HG03575 (cell line): ENCODE data around the gene SPATS2.
"Not testable (repeated sequence)": the region's sequence is repeated elsewhere in the genome, so short reads cannot be mapped to it uniquely, and the experiment has no call there.

Source experiments
- ATAC-seq: cut with Tn5 transposase; IDR thresholded peaks from one replicate; pipeline ENCODE4 v1.9.1; 2021; ENCODE audit not compliant: unreplicated experiment, insufficient number of reproducible peaks, low FRiP score; ENCODE audit errors: extremely low read depth

Gene SPATS2

DNA sequence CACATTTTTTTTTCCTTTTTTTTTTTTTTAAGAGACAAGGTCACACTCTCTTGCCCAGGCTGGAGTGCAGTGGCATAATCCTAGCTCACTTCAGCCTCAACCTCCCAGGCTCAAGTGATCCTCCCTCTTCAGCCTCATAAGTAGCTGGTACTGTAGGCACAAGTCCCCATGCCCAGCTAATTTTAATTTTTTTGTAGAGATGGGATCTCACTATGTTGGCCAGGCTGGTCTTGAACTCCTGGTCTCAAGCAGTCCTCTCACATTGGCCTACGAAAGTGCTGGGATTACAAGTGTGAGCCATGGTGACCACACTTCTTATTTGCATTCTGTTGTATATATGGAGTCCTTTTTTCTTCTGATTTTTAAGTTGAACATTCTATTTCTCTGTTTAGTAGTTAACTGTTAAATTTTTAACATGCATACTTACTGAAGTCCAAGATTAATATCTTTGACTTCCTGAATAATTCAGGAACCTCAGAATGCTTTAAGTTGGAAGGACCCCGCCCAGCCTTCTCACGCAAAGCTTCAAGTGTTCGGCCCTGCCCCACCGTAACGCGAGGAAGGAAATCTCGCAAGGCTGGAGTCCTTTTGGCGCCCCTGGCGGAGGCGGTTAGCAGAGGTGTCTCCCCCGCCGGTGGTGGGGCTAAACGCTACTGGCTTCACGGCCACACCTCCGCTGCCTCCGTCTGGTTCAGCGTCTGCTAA lies 21.6 kb downstream of the SPATS2 start:
- no peak for ATAC-seq

- ATAC-seq = no peak
Observed at GRCh38 chr12:49389387-49389703, 22.1 kb downstream of the SPATS2 start.

DNA sequence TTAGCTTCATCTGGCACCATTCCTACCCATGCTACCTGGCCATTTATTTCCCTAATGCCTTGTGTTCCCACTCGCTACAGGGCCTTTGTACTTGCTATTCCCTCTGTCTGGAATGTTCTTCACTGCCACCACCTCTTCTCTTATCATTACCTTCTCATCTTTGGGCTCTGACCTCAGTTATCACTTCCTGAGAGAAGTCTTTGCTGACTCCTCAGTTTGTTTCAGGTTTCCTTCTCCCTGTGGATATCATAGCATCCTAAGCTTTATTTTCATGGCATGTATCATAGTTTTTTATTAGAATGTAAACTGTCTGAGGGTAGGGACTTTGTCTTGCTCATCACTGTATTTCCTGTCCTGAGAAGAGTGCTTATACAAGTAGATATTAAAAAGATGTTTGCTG lies 29.7 kb downstream of the SPATS2 start:
- ATAC-seq = no peak

- ATAC-seq = no peak
Observed at GRCh38 chr12:49400304-49400703, 33.0 kb downstream of the SPATS2 start.

GRCh38 chr12:49403971-49404450 lies 36.7 kb downstream of the SPATS2 start:
- ATAC-seq = no peak

DNA sequence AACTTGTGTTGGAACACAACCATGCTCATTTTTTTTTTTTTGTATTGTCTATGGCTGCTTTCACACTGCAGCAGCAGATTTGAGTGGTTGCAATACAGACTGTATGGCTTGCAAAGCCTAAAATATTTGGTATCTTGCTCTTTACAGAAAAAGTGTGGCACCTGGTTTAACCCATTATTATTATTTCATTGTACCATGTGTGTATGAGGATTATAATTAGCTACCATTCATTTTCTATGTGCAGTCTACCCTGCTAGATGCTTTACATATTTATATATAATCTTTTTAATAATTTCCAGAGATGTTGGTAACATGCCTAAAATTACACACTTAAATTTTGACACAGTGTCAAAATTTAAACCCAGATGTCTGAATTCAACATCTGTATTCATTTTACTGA lies 37.7 kb downstream of the SPATS2 start:
- no peak for ATAC-seq

GRCh38 chr12:49410818-49411217 lies 43.6 kb downstream of the SPATS2 start:
- no peak for ATAC-seq

GRCh38 chr12:49413010-49413409 lies 45.7 kb downstream of the SPATS2 start:
- no peak for ATAC-seq

- no peak for ATAC-seq
Observed at GRCh38 chr12:49413796-49414195, 46.5 kb downstream of the SPATS2 start.

GRCh38 chr12:49414364-49414763 lies 47.1 kb downstream of the SPATS2 start:
- ATAC-seq = no peak

DNA sequence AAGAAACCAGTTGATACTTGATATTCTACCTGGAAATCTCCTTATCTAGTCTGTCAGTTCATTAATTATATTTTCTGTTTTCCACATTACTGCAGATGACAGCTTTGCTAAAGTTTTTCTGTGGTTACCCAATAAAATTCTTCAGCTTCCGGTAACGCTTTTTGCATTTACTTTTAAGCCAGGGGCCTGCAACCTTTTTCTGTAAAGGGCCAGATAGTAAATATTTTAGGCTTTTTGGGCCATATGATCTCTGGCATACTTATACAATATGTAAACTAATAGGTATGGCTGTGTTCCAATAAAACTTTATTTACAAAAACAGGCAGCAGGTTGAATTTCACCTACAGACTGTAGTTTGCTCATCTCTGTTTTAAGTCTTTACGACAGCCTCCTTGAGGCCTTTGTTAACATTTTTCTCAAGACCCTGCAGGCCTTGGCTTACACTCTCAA lies 48.3 kb downstream of the SPATS2 start:
- ATAC-seq = no peak

DNA sequence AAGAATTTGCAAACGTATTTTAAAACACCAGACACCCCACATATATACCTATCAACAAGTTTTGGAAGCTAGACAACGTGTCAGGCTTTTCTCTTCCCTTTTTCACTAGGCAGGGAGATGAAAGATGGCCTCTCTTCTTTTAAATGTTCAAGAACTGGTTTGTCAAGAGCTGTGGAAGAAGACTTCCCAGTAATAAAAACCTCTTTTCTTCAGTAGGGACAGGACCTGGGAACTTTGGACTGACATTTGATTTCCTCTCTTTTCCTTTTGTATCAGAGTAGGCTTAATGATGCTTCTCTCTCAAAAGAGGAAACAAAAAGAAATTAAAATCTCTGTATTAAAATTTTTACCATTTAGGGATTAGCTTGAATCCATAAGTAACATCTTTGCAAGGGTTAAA lies 49.6 kb downstream of the SPATS2 start:
- ATAC-seq = no peak

- ATAC-seq = no peak
Observed at GRCh38 chr12:49417558-49417957, 50.3 kb downstream of the SPATS2 start.

- ATAC-seq = no peak
Observed at GRCh38 chr12:49420556-49420955, 53.3 kb downstream of the SPATS2 start.

DNA sequence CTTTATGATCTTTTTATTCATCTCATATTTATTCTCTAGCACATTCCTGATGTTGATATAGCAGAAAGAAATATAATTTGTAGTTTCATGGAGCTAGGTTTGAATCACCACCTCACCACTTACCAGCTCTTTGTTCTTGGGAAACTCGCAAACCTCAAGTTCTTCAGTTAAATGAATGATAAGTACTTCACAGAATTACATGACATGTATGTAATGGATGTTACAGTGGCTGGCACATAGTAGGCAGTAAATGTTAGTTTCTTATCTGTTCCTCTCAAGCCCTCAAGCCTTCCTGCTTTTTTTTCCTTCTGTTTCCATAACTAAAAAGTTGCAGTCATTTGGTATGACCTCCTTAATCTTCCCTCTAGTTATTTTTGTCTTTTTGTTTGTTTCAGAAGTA lies 54.9 kb downstream of the SPATS2 start:
- ATAC-seq = no peak

- ATAC-seq = no peak
Observed at GRCh38 chr12:49428793-49429192, 61.5 kb downstream of the SPATS2 start.

- no peak for ATAC-seq
Observed at GRCh38 chr12:49432616-49433015, 65.4 kb downstream of the SPATS2 start.

GRCh38 chr12:49436799-49437198 lies 69.5 kb downstream of the SPATS2 start:
- not testable (repeated sequence) for ATAC-seq

- ATAC-seq = no peak
Observed at GRCh38 chr12:49439042-49439441, 71.8 kb downstream of the SPATS2 start.

- ATAC-seq = no peak
Observed at GRCh38 chr12:49440035-49440434, 72.8 kb downstream of the SPATS2 start.

- no peak for ATAC-seq
Observed at GRCh38 chr12:49442915-49443314, 75.7 kb downstream of the SPATS2 start.
